Measurements from ENCODE around the gene LMBRD2.

DNA sequence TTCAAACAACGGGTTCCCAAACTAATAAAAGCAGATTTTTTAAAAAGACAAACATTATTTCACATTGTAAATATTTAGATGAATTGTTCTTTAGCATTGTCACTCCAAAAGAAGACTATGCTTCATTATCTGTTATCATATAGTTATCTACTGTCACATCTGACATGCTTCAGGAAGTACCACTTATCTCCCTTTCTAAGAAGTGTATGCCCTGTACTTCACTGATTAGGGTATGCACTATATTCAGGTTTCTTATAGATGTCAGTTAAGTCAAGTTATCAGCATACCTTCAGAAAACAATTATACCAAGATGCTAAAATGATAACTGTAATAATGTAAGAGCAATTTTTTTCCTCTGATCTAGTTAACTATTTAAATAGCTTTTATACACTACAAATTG, 40.4 kb downstream of the LMBRD2 start:
- no peak for TF ChIP-seq EZH2 (IDR thresholded peaks at IDR 0.05; ENCODE audit: insufficient read depth, low read length)
- TF ChIP-seq, protein P1, sequence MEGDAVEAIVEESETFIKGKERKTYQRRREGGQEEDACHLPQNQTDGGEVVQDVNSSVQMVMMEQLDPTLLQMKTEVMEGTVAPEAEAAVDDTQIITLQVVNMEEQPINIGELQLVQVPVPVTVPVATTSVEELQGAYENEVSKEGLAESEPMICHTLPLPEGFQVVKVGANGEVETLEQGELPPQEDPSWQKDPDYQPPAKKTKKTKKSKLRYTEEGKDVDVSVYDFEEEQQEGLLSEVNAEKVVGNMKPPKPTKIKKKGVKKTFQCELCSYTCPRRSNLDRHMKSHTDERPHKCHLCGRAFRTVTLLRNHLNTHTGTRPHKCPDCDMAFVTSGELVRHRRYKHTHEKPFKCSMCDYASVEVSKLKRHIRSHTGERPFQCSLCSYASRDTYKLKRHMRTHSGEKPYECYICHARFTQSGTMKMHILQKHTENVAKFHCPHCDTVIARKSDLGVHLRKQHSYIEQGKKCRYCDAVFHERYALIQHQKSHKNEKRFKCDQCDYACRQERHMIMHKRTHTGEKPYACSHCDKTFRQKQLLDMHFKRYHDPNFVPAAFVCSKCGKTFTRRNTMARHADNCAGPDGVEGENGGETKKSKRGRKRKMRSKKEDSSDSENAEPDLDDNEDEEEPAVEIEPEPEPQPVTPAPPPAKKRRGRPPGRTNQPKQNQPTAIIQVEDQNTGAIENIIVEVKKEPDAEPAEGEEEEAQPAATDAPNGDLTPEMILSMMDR (IDR thresholded peaks at IDR 0.05; ENCODE audit: insufficient read depth, low read depth, low read length) = no peak
